Ovary (tissue), 9 donors: ENCODE results near the gene EXOC6B. TPM values are rescaled to one million over a fixed set of nuclear protein-coding genes. Genes with fewer than 3 reads are reported as not detected.

ENCODE experiments used
- DNase-seq, 5 donors: peaks; one replicate each; pipeline ENCODE4 v3.0.0-alpha.2; 2019 to 2020
- H3K27ac ChIP-seq, 2 donors: fragments of 200-600 bp; one replicate each; pipeline versions ENCODE4 v1.5.1 to v1.8.0; 2019 to 2022
- H3K27me3 ChIP-seq: fragments of 200-600 bp; one replicate; pipeline ENCODE4 v1.8.0; 2022
- H3K36me3 ChIP-seq: fragments of 200-600 bp; sonication (generic); one replicate; pipeline ENCODE4 v1.5.1; 2019
- H3K4me1 ChIP-seq: one replicate; pipeline ENCODE4 v1.8.1; 2013; ENCODE audit warnings: mild to moderate bottlenecking, moderate library complexity; ENCODE audit not compliant: insufficient read depth
- H3K4me3 ChIP-seq: fragments of 200-600 bp; sonication (generic); one replicate; pipeline ENCODE4 v1.5.1; 2017
- H3K9me3 ChIP-seq, 2 donors: fragments of 200-600 bp in 1 of 2; sonication (generic) in 1 of 2; one replicate each; pipeline versions ENCODE4 v1.5.1 to v1.8.1; 2013 to 2019; ENCODE audit warnings: mild to moderate bottlenecking in 1 of 2, moderate library complexity in 1 of 2
- EP300 ChIP-seq: sonication (generic); formaldehyde crosslinking; IDR thresholded peaks from one replicate; pipeline ENCODE4 v1.6.1; 2017; ENCODE audit warnings: antibody characterized with exemption
- POLR2A ChIP-seq: fragments of 450-650 bp; IDR thresholded peaks from one replicate; pipeline ENCODE4 v1.6.1; 2017; ENCODE audit warnings: antibody characterized with exemption, mild to moderate bottlenecking, moderate library complexity
- WGBS, 3 donors: extraction: QIAGEN DNeasy Blood & Tissue Kit in 1 of 3; methylation state at CpG; one replicate each; pipeline versions ENCODE4 v1.1.5 to v1.1.7; 2013 to 2017; 5-methylcytosine and 5-hydroxymethylcytosine counted together
- intact Hi-C, 4 donors: fragments of 100-400 bp; cut with DNase I; formaldehyde crosslinking; loops; one replicate each; pipeline versions ENCODE4 v1.11.0 to v1.15.1; 2022 to 2023
- polyA plus RNA-seq, 2 donors: library from polyadenylated mRNA; stranded (reverse); fragments of 200-250 nt in 1 of 2; fragments of 350-450 nt in 1 of 2; fragmentation: Illumina TruSeq in 1 of 2; extraction: RNeasy Lipid Tissue Mini Kit (QIAGEN cat#74804) in 1 of 2; gene quantifications; one replicate each; pipeline ENCODE4 v1.2.3, GENCODE V29; 2013 to 2014
- total RNA-seq, 7 donors: library from RNA; depleted of rRNA in 2 of 7; stranded (reverse); fragments of >200 nt in 2 of 7; fragmentation: NEBNext Ultra II Directional in 3 of 7; extraction: Animal tissue kit (Norgen Biotek cat#: 25700) in 3 of 7; gene quantifications; one replicate each; pipeline versions ENCODE4 v1.1.0 to v1.2.4, GENCODE V29; 2016 to 2023
- TF ChIP-seq, protein P1 (sequence below), 3 donors: fragments of 450-650 bp in 2 of 3; fragments of 200-600 bp in 1 of 3; IDR thresholded peaks; one replicate each; pipeline versions ENCODE4 v1.5.1 to v1.8.0; 2016 to 2022; ENCODE audit warnings: antibody characterized with exemption in 3 of 3, mild to moderate bottlenecking in 1 of 3
- donor health status: DM: no; HTN: no; CAD: no; lungs with moderate emphysema.
- donor health status: DM: no; HTN: no; CAD: no.
- donor health status: Bipolar disorder and iron deficiency.
- donor health status: DM: yes; HTN: yes; CAD: no.
- donor health status: DM: no; HTN: no; CAD: no.
- donor health status: DM: yes; HTN: yes; CAD: no.

Gene EXOC6B
- total and polyA plus RNA-seq, 9 donors: 11.9 to 84.9 (median 57.8) TPM

DNA sequence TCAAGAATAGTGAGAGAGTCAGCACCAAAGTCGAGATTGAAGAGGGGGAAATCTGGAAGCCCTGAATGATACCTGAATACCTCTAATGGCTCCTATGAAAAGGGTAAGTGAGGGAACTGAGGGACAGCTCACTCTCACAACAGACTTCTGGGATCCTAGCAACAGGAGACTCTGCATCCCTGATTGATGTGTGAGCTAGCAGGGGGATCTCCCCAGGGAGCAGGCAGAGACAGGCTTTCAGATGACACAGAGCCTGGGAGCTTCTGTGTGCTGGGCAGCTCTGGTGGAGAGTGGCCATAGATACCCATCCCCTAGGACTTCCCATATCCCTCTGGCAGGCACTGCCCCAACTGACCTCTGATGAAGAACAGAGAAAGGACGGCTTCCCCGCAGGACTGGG lies 206.2 kb downstream of the EXOC6B start:
- H3K9me3 ChIP-seq: no peaks in the 10 kb centered on the region
- no peaks in the 10 kb centered on the region for H3K36me3 ChIP-seq
- no peak for DNase-seq
- H3K27me3 ChIP-seq: no peaks in the 10 kb centered on the region
- TF ChIP-seq, protein P1, sequence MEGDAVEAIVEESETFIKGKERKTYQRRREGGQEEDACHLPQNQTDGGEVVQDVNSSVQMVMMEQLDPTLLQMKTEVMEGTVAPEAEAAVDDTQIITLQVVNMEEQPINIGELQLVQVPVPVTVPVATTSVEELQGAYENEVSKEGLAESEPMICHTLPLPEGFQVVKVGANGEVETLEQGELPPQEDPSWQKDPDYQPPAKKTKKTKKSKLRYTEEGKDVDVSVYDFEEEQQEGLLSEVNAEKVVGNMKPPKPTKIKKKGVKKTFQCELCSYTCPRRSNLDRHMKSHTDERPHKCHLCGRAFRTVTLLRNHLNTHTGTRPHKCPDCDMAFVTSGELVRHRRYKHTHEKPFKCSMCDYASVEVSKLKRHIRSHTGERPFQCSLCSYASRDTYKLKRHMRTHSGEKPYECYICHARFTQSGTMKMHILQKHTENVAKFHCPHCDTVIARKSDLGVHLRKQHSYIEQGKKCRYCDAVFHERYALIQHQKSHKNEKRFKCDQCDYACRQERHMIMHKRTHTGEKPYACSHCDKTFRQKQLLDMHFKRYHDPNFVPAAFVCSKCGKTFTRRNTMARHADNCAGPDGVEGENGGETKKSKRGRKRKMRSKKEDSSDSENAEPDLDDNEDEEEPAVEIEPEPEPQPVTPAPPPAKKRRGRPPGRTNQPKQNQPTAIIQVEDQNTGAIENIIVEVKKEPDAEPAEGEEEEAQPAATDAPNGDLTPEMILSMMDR (IDR thresholded peaks at IDR 0.05): no peak
- TF ChIP-seq POLR2A (no peak), EP300 (no peak)
- intact Hi-C loops: no loop called here
- H3K4me3 ChIP-seq: no peak overlapping the region
- peaks cover 1% of the 10 kb centered on the region for H3K4me1 ChIP-seq
- WGBS, 3 donors: 85 to 92% (median 85%) methylated on average over 3 of the region's 3 CpGs
- no peak overlapping the region for H3K27ac ChIP-seq

DNA sequence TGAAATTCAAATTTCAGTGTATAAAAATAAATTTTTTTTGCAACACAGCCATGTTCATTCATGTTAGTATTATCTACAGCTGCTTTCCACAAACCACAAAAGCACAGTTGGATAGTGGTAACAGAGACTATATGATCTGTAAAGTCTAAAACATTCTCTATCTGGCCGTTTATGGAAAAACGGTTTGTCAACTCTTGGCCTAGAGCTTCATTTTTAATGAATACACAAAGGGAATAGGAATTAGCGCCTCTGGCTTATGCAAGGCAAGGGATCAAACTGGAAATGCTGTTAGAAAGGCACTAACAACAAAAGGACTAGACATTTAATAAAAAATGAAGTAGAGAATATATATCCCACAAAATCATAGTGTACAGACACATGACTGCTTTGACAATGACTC lies 211.9 kb downstream of the EXOC6B start:
- Histone ChIP-seq H3K27ac (no peak overlapping the region), H3K4me1 (peaks cover 2% of the 10 kb centered on the region), H3K4me3 (no peak overlapping the region), H3K27me3 (no peaks in the 10 kb centered on the region), H3K9me3 (no peaks in the 10 kb centered on the region), H3K36me3 (no peaks in the 10 kb centered on the region)
- WGBS, 3 donors: 39 to 62% (median 50%) methylated on average over 3 of the region's 3 CpGs
- DNase-seq: no peak
- TF ChIP-seq, protein P1 (IDR thresholded peaks at IDR 0.05): no peak
- TF ChIP-seq POLR2A: no peak
- TF ChIP-seq EP300: no peak
- intact Hi-C loops: no loop called here

DNA sequence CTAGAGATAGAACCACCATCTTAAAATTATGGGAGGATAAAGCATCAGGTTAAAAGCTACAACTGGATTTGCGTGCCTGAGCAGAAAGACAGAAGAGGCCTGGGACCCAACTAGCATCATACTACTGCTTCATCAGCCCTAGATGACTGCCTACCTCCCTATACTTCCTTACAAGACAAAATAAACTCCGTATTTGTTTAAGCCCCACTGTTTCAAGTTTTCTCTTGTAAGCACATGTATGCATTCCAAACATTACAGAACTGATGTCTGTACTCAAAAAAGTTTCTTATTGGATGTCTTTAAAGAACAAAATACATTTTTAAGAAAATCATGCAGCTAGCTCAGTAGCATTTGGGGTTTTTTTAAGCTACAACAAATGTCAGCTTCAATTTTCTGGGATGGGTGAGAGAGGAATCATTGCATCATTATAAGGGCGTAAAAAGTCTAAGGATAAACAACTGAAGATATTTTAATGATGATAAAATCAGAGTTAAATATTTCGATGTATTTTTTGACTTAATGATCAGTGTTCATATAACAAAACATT lies 213.1 kb downstream of the EXOC6B start:
- Histone ChIP-seq H3K27ac (no peak overlapping the region), H3K27me3 (no peaks in the 10 kb centered on the region), H3K4me1 (peaks cover 2% of the 10 kb centered on the region), H3K9me3 (no peaks in the 10 kb centered on the region), H3K36me3 (no peaks in the 10 kb centered on the region), H3K4me3 (no peak overlapping the region)
- TF ChIP-seq, protein P1 (IDR thresholded peaks at IDR 0.05): no peak
- TF ChIP-seq POLR2A (no peak), EP300 (no peak)
- intact Hi-C loops: no loop called here
- 50 to 63% (median 55%) methylated on average over 4 of the region's 4 CpGs for WGBS, 3 donors
- no peak for DNase-seq

DNA sequence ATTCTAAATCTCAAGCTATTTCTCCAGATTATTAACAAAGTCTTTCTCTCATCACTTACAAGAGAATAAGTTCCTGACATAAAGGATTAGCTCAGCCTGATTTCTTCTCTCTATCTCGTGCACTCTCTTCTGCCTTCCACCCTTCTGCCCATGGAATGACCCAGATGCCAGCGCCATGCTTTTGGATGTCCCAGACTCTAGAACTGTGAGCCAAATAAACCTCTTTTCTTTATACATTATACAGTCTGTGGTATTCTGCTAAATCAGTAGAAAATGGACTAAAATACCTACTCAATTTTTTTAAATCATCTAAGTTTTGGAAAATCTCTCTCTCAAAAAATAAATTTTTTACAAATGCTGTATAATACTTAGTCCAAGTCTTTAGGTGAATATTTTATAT lies 218.6 kb downstream of the EXOC6B start:
- TF ChIP-seq, protein P1 (IDR thresholded peaks at IDR 0.05): no peak
- no peak for TF ChIP-seq POLR2A
- TF ChIP-seq EP300: no peak
- Histone ChIP-seq H3K27ac (no peak overlapping the region), H3K9me3 (no peaks in the 10 kb centered on the region), H3K36me3 (no peaks in the 10 kb centered on the region), H3K4me1 (peaks cover 2% of the 10 kb centered on the region), H3K27me3 (no peaks in the 10 kb centered on the region), H3K4me3 (no peak overlapping the region)
- intact Hi-C loops: no loop called here
- DNase-seq: no peak
- WGBS, 3 donors: 98 to 99% (median 99%) methylated on average over 2 of the region's 2 CpGs
